ENCODE data around the gene TNS2. TPM values are rescaled to one million over a fixed set of nuclear protein-coding genes. Genes with fewer than 3 reads are reported as not detected.

Gene TNS2
- total RNA-seq, 1 experiment from 2014 or later, result 13.1 TPM

DNA sequence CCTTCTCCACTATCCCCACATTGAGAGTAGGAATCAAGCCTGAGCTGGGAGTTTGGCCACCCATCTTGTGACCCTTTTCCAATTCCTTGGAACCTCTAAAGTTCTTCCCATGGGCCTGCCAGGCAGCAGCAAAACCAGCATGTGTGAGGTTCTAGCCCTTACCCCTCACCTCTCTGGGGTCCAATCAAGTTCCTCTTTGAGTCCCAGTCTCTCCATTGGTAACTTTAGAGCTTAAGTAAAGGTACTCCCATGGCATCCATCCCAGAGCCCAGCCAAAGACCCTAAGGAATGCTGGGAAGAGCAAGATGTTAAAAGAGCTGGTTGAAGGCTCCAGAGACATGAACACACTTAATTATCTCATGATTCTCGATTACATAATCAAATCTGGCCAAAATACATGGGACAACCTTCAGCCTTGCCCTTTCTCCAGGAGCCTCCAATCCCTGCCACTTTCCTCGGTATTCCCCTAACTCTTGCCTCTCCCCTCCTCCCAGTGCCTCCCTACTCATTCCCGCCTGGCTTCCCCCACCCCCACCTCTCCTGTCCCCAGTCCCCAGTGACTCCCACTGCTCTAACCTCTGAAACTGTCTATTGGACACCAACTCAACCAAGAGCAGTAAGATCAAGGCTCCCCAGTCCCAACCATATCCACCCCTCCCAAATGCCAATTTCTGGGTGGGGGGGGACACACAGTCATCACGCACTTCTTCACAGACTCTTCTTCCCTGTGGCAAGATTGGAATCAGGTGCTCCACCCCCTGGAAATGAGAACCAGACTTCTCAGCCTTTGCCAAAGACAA lies 4.8 kb upstream of the TNS2 start:
- Histone ChIP-seq H3K4me2 (ENCODE audit: low read length) (0 out of 2 replicates have a peak overlapping the region, but pooled peaks have one; percentile 90), H3F3A (ENCODE audit: low read length, unreplicated experiment) (peaks cover 5% of the 10 kb centered on the region), H2AFZ (ENCODE audit: low read length) (no peak overlapping the region), H4K20me1 (ENCODE audit: low read length) (no peaks in the 10 kb centered on the region), H3K4me1 (ENCODE audit: insufficient read depth, low read length) (peaks cover 37% of the 10 kb centered on the region), H3K36me3 (ENCODE audit: low read depth, low read length) (0 out of 2 replicates have a peak, but pooled peaks cover 4% of the 10 kb centered on the region), H3K27ac (ENCODE audit: low read length) (no peak overlapping the region), H3K9me3 (ENCODE audit: low read length) (no peaks in the 10 kb centered on the region), H3K4me3 (ENCODE audit: low read length) (no peak overlapping the region), H3K9ac (ENCODE audit: low read length) (no peak overlapping the region), H3K79me2 (ENCODE audit: low read length) (peaks cover 2% of the 10 kb centered on the region), H3K9me2 (replicated peaks; ENCODE audit: low read length) (no peaks in the 10 kb centered on the region), H3K27me3 (ENCODE audit: low read length) (no peaks in the 10 kb centered on the region)
- intact Hi-C loops (cut with micrococcal nuclease), result no loop called here
- DNase-seq, result no peak
- no peak for ATAC-seq
- CTCF ChIA-PET, result interaction anchor here (0.7 kb wide), 1 partner anchor 29 kb away, joined by 4 read pairs; no protein-coding TSS in a partner anchor
- TF ChIP-seq EZH2phosphoT487 (IDR thresholded peaks at IDR 0.05; ENCODE audit: borderline replicate concordance, low read length) (no peak), EZH2 (IDR thresholded peaks at IDR 0.05; ENCODE audit: low read length, unreplicated experiment) (no peak)
- TF ChIP-seq, protein P1, sequence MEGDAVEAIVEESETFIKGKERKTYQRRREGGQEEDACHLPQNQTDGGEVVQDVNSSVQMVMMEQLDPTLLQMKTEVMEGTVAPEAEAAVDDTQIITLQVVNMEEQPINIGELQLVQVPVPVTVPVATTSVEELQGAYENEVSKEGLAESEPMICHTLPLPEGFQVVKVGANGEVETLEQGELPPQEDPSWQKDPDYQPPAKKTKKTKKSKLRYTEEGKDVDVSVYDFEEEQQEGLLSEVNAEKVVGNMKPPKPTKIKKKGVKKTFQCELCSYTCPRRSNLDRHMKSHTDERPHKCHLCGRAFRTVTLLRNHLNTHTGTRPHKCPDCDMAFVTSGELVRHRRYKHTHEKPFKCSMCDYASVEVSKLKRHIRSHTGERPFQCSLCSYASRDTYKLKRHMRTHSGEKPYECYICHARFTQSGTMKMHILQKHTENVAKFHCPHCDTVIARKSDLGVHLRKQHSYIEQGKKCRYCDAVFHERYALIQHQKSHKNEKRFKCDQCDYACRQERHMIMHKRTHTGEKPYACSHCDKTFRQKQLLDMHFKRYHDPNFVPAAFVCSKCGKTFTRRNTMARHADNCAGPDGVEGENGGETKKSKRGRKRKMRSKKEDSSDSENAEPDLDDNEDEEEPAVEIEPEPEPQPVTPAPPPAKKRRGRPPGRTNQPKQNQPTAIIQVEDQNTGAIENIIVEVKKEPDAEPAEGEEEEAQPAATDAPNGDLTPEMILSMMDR (conservative IDR thresholded peaks at IDR 0.05; ENCODE audit: low read depth, low read length), result no peak
- POLR2A ChIA-PET (ENCODE audit: unreplicated experiment), result interaction anchor here (0.7 kb wide), 1 partner anchor 19 kb away, joined by 3 read pairs; no protein-coding TSS in a partner anchor
- BruUV-seq (replicated peaks), result no TSS peak

DNA sequence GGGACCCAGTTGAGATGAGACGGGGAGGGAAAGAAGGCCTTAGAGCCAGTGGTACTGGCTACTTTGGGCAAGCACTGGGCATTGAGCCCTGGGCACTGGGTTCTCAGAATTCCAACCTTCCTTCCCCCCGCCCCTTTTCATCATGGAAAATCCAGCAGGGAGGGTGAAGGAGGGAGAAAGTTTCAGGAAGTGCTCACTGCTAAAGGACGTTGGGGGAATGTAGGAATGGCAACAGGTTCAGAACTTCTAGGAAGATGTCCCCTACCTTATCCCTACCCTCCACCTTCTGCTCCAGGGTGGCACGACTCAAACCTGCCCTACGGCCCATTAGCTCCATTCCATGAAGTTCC lies 4.2 kb upstream of the TNS2 start:
- intact Hi-C loops (cut with micrococcal nuclease), result loop anchor here (2.0 kb wide), 1 partner anchor 39 kb away; the partner anchor contains the start of gene EIF4B
- Histone ChIP-seq H2AFZ (ENCODE audit: low read length) (no peak overlapping the region), H3K79me2 (ENCODE audit: low read length) (peaks cover 8% of the 10 kb centered on the region), H3K4me2 (ENCODE audit: low read length) (peak overlapping the region; percentile 90), H3K36me3 (ENCODE audit: low read depth, low read length) (0 out of 2 replicates have a peak, but pooled peaks cover 4% of the 10 kb centered on the region), H3F3A (ENCODE audit: low read length, unreplicated experiment) (peaks cover 5% of the 10 kb centered on the region), H4K20me1 (ENCODE audit: low read length) (no peaks in the 10 kb centered on the region), H3K4me3 (ENCODE audit: low read length) (peak overlapping the region; percentile 71), H3K9ac (ENCODE audit: low read length) (no peak overlapping the region), H3K27ac (ENCODE audit: low read length) (no peak overlapping the region), H3K4me1 (ENCODE audit: insufficient read depth, low read length) (peaks cover 43% of the 10 kb centered on the region), H3K9me2 (replicated peaks; ENCODE audit: low read length) (no peaks in the 10 kb centered on the region), H3K27me3 (ENCODE audit: low read length) (no peaks in the 10 kb centered on the region), H3K9me3 (ENCODE audit: low read length) (no peaks in the 10 kb centered on the region)
- ChIA-PET POLR2A (ENCODE audit: unreplicated experiment) (no interaction called here), CTCF (no interaction called here)
- no peak for ATAC-seq
- DNase-seq, result no peak
- TF ChIP-seq EZH2phosphoT487 (IDR thresholded peaks at IDR 0.05; ENCODE audit: borderline replicate concordance, low read length) (no peak), EZH2 (IDR thresholded peaks at IDR 0.05; ENCODE audit: low read length, unreplicated experiment) (no peak)
- BruUV-seq (replicated peaks), result no TSS peak

DNA sequence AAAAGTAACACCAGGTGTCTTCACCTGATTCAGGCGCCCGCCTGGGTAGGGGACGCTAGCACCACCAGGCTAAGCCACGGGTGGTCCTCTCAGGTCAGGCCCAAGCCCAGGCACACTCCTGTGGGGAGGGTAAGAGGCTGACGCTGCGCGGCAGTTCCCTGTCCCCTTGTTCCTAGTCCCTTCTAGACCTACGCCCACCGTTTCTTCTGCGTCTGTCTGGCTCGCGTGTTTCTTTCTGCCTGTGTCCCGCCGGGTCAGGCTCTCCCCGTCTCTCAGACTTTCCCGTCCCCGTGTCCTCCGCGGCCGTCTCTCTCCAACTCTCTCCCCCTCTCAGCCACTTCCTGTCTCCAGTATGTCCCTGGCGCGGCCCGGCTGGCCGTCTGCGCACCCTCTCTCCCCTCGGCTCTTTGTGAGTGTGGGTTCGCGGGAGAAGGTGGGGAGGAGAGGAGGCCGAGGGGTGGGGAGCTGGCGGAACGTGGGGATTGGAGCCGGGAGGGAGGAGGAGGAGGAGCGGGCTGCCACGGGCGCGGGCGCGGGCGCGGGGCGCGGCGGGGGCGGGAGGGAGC lies 3.1 kb upstream of the TNS2 start:
- Histone ChIP-seq H3K9me2 (replicated peaks; ENCODE audit: low read length) (no peaks in the 10 kb centered on the region), H4K20me1 (ENCODE audit: low read length) (no peaks in the 10 kb centered on the region), H2AFZ (ENCODE audit: low read length) (peak overlapping the region; percentile 71), H3K27ac (ENCODE audit: low read length) (peak overlapping the region; percentile 37), H3K4me1 (ENCODE audit: insufficient read depth, low read length) (peaks cover 53% of the 10 kb centered on the region), H3K9me3 (ENCODE audit: low read length) (no peaks in the 10 kb centered on the region), H3K4me3 (ENCODE audit: low read length) (peak overlapping the region; percentile 71), H3K9ac (ENCODE audit: low read length) (peak overlapping the region; percentile 53), H3F3A (ENCODE audit: low read length, unreplicated experiment) (peaks cover 5% of the 10 kb centered on the region), H3K4me2 (ENCODE audit: low read length) (peak overlapping the region; percentile 90), H3K27me3 (ENCODE audit: low read length) (no peaks in the 10 kb centered on the region), H3K79me2 (ENCODE audit: low read length) (peaks cover 19% of the 10 kb centered on the region), H3K36me3 (ENCODE audit: low read depth, low read length) (no peaks in the 10 kb centered on the region)
- intact Hi-C loops (cut with micrococcal nuclease), result loop anchor here (2.0 kb wide), 1 partner anchor 40 kb away; the partner anchor contains the start of gene EIF4B
- no peak for DNase-seq
- ATAC-seq, result peak; percentile 45
- CTCF ChIA-PET, result interaction anchor here (0.5 to 2.2 kb wide), 2 partner anchors 15 to 273 kb away, joined by 5 to 13 read pairs; no protein-coding TSS in a partner anchor
- POLR2A ChIA-PET (ENCODE audit: unreplicated experiment), result interaction anchor here (0.6 kb wide), 1 partner anchor 143 kb away, joined by 23 read pairs; no protein-coding TSS in a partner anchor
- no peak for TF ChIP-seq EZH2 (IDR thresholded peaks at IDR 0.05; ENCODE audit: low read length, unreplicated experiment)
- TF ChIP-seq EZH2phosphoT487 (IDR thresholded peaks at IDR 0.05; ENCODE audit: borderline replicate concordance, low read length), result no peak
- TF ChIP-seq, protein P1 (conservative IDR thresholded peaks at IDR 0.05; ENCODE audit: low read depth, low read length), result no peak
- BruUV-seq (replicated peaks), result TSS peak; percentile 78

All from PC-3 (cell line).